NT2/D1 (cell line): ENCODE measurements around the gene EEFSEC.

Experiments
- YY1 ChIP-seq: IDR thresholded peaks from 2 replicates; pipeline ENCODE4 v1.6.1; 2011; ENCODE audit not compliant: insufficient read length, insufficient read depth
- ZNF274 ChIP-seq: IDR thresholded peaks from 2 replicates; pipeline ENCODE4 v1.6.1; 2011; ENCODE audit warnings: mild to moderate bottlenecking, low read depth, low read length

GRCh38 chr3:128448491-128448890 lies 295.2 kb downstream of the EEFSEC start:
- TF ChIP-seq YY1, result no peak
- TF ChIP-seq ZNF274, result no peak
